Measurements from ENCODE around the gene SERAC1. TPM values are rescaled to one million over a fixed set of nuclear protein-coding genes. Genes with fewer than 3 reads are reported as not detected.
A peak's percentile ranks its signal among the peaks of the same experiment; 100 is the strongest.

SERAC1 gene
- total RNA-seq, 4 donors from 2014 or later: 22.9 to 36.5 (median 27.8) TPM

GRCh38 chr6:158071121-158072082 lies 96.7 kb downstream of the SERAC1 start:
- Histone ChIP-seq H3K9me3 (no peaks in the 10 kb centered on the region), H3K4me1 (peaks cover 0 to 21% (median 0%) of the 10 kb centered on the region in 3 donors), H3K27me3 (no peaks in the 10 kb centered on the region), H3K36me3 (peaks cover 0 to 76% of the 10 kb centered on the region in 2 donors), H3K27ac (peak overlapping the region in 2 of 4 donors; percentile 14 to 41), H3K4me3 (no peak overlapping the region)
- no peak for ATAC-seq
- 60 to 62% methylated on average over 5 to 8 of the region's 34 CpGs for WGBS, 2 donors (ENCODE audit: low coverage in 1 of 2)
- TF ChIP-seq CTCF (IDR thresholded peaks at IDR 0.05) (no peak), POLR2AphosphoS5 (IDR thresholded peaks at IDR 0.05) (no peak), EP300 (IDR thresholded peaks at IDR 0.05) (no peak), POLR2A (IDR thresholded peaks at IDR 0.05) (no peak)

GRCh38 chr6:158070513-158070912 lies 97.5 kb downstream of the SERAC1 start:
- Histone ChIP-seq H3K27me3 (no peaks in the 10 kb centered on the region), H3K4me3 (no peak overlapping the region), H3K27ac (peak overlapping the region in 3 of 4 donors; percentile 35 to 63 (median 39)), H3K9me3 (no peaks in the 10 kb centered on the region), H3K36me3 (peaks cover 0 to 76% of the 10 kb centered on the region in 2 donors), H3K4me1 (peaks cover 0 to 21% (median 0%) of the 10 kb centered on the region in 3 donors)
- WGBS, 2 donors (ENCODE audit: low coverage in 1 of 2): 90% methylated on average over 9 of the region's 10 CpGs; no CpG with 5 or more reads in 1 of the 2 donors
- no peak for ATAC-seq
- no peak for TF ChIP-seq POLR2AphosphoS5 (IDR thresholded peaks at IDR 0.05)
- TF ChIP-seq EP300 (IDR thresholded peaks at IDR 0.05): no peak

GRCh38 chr6:158069800-158070195 lies 98.3 kb downstream of the SERAC1 start:
- Histone ChIP-seq H3K9me3 (no peaks in the 10 kb centered on the region), H3K27ac (peak overlapping the region in 3 of 4 donors; percentile 35 to 63 (median 39)), H3K4me3 (no peak overlapping the region), H3K36me3 (peaks cover 0 to 78% of the 10 kb centered on the region in 2 donors), H3K4me1 (peaks cover 0 to 21% (median 0%) of the 10 kb centered on the region in 3 donors), H3K27me3 (no peaks in the 10 kb centered on the region)
- TF ChIP-seq POLR2A (IDR thresholded peaks at IDR 0.05) (no peak), EP300 (IDR thresholded peaks at IDR 0.05) (no peak)
- no peak for ATAC-seq
- WGBS, 2 donors (ENCODE audit: low coverage in 1 of 2): 53 to 64% methylated on average over 3 to 4 of the region's 6 CpGs

GRCh38 chr6:158068893-158069799 lies 98.9 kb downstream of the SERAC1 start:
- no peaks in the 10 kb centered on the region for H3K9me3 ChIP-seq
- H3K4me1 ChIP-seq: peaks cover 0 to 21% (median 0%) of the 10 kb centered on the region in 3 donors
- TF ChIP-seq EP300 (IDR thresholded peaks at IDR 0.05) (no peak), POLR2AphosphoS5 (IDR thresholded peaks at IDR 0.05) (peak; percentile 25)
- no peaks in the 10 kb centered on the region for H3K27me3 ChIP-seq
- peaks cover 0 to 79% of the 10 kb centered on the region in 2 donors for H3K36me3 ChIP-seq
- peak overlapping the region in 3 of 4 donors; percentile 35 to 63 (median 40) for H3K27ac ChIP-seq
- no peak overlapping the region for H3K4me3 ChIP-seq
- ATAC-seq: peak; percentile 64
- WGBS, 2 donors (ENCODE audit: low coverage in 1 of 2): 70 to 77% methylated on average over 10 to 12 of the region's 14 CpGs

GRCh38 chr6:158068156-158068892 lies 99.7 kb downstream of the SERAC1 start:
- 92 to 100% methylated on average over 1 to 2 of the region's 10 CpGs for WGBS, 2 donors (ENCODE audit: low coverage in 1 of 2)
- no peaks in the 10 kb centered on the region for H3K27me3 ChIP-seq
- H3K27ac ChIP-seq: peak overlapping the region in 3 of 4 donors; percentile 6 to 40 (median 22)
- H3K4me1 ChIP-seq: peaks cover 0 to 21% (median 0%) of the 10 kb centered on the region in 3 donors
- peaks cover 0 to 78% of the 10 kb centered on the region in 2 donors for H3K36me3 ChIP-seq
- no peak for ATAC-seq
- no peaks in the 10 kb centered on the region for H3K9me3 ChIP-seq
- TF ChIP-seq CTCF (IDR thresholded peaks at IDR 0.05) (no peak), POLR2A (IDR thresholded peaks at IDR 0.05) (no peak), EP300 (IDR thresholded peaks at IDR 0.05) (no peak), POLR2AphosphoS5 (IDR thresholded peaks at IDR 0.05) (no peak)
- no peak overlapping the region for H3K4me3 ChIP-seq

Measured in gastroesophageal sphincter (tissue), 4 donors.